HG03097 (cell line): ENCODE measurements around the gene ATXN2.
"Not testable (repeated sequence)": the region's sequence is repeated elsewhere in the genome, so short reads cannot be mapped to it uniquely, and the experiment has no call there.

Experiments
- ATAC-seq: cut with Tn5 transposase; IDR thresholded peaks from one replicate; pipeline ENCODE4 v1.9.1; 2021; ENCODE audit not compliant: unreplicated experiment, low FRiP score

Gene ATXN2

GRCh38 chr12:111578276-111578970 is 20.7 kb downstream of the ATXN2 start:
- ATAC-seq: no peak

- no peak for ATAC-seq
Observed at GRCh38 chr12:111574797-111575443, 24.2 kb downstream of the ATXN2 start.

- no peak for ATAC-seq
Observed at GRCh38 chr12:111573476-111573875, 25.6 kb downstream of the ATXN2 start.

GRCh38 chr12:111570084-111570961 is 28.8 kb downstream of the ATXN2 start:
- ATAC-seq: no peak

GRCh38 chr12:111569363-111570083 is 29.6 kb downstream of the ATXN2 start:
- ATAC-seq: no peak

- ATAC-seq: not testable (repeated sequence)
Observed at GRCh38 chr12:111560844-111561243, 38.3 kb downstream of the ATXN2 start.

GRCh38 chr12:111558107-111558376 is 41.1 kb downstream of the ATXN2 start:
- no peak for ATAC-seq

- no peak for ATAC-seq
Observed at GRCh38 chr12:111557271-111558106, 41.6 kb downstream of the ATXN2 start.

GRCh38 chr12:111556676-111557075 is 42.4 kb downstream of the ATXN2 start:
- ATAC-seq: no peak

GRCh38 chr12:111555313-111555712 is 43.8 kb downstream of the ATXN2 start:
- not testable (repeated sequence) for ATAC-seq

- no peak for ATAC-seq
Observed at GRCh38 chr12:111546758-111547383, 52.2 kb downstream of the ATXN2 start.

- ATAC-seq: no peak
Observed at GRCh38 chr12:111546171-111546570, 52.9 kb downstream of the ATXN2 start.

GRCh38 chr12:111544032-111544431 is 55.1 kb downstream of the ATXN2 start:
- ATAC-seq: no peak

GRCh38 chr12:111532751-111533150 is 66.4 kb downstream of the ATXN2 start:
- ATAC-seq: no peak

GRCh38 chr12:111529424-111530368 is 69.4 kb downstream of the ATXN2 start:
- ATAC-seq: no peak

- ATAC-seq: no peak
Observed at GRCh38 chr12:111523587-111524167, 75.4 kb downstream of the ATXN2 start.

- no peak for ATAC-seq
Observed at GRCh38 chr12:111521801-111522200, 77.3 kb downstream of the ATXN2 start.

GRCh38 chr12:111519937-111520336 is 79.2 kb downstream of the ATXN2 start:
- no peak for ATAC-seq
